ENCODE data around the gene NIN.

The NIN gene

GRCh38 chr14:50860478-50861086, 29.6 kb upstream of the NIN start:
- ATAC-seq (ENCODE audit: insufficient read depth, low read depth) (peak; percentile 84), DNase-seq (peak; percentile 89)
- Histone ChIP-seq H3K27me3 (ENCODE audit: insufficient read depth, low read length, poor library complexity) (no peaks in the 10 kb centered on the region), H4K20me1 (ENCODE audit: insufficient read depth, low read length) (no peaks in the 10 kb centered on the region), H3K9me3 (ENCODE audit: insufficient read depth, low read length, severe bottlenecking) (no peaks in the 10 kb centered on the region), H3K36me3 (ENCODE audit: insufficient read depth, low read length) (no peaks in the 10 kb centered on the region), H3K4me2 (ENCODE audit: insufficient read depth, low read length) (peak overlapping the region; percentile 72), H3K4me1 (ENCODE audit: insufficient read depth, low read length) (peaks cover 18% of the 10 kb centered on the region), H3K4me3 (ENCODE audit: low read depth in 1 of 2, low read length in 2 of 2) (peak overlapping the region; percentile 15 to 54; a peak in 3 of 4 replicates), H3K79me2 (ENCODE audit: insufficient read depth, low read length) (no peaks in the 10 kb centered on the region), H3K9ac (ENCODE audit: low read depth, low read length) (peak overlapping the region; percentile 59), H3K27ac (ENCODE audit: low read length) (peak overlapping the region; percentile 66; the same call in 1 of the 2 replicates), H2AFZ (ENCODE audit: low read depth, low read length) (peak overlapping the region; percentile 99)
- TF ChIP-seq, protein P1, sequence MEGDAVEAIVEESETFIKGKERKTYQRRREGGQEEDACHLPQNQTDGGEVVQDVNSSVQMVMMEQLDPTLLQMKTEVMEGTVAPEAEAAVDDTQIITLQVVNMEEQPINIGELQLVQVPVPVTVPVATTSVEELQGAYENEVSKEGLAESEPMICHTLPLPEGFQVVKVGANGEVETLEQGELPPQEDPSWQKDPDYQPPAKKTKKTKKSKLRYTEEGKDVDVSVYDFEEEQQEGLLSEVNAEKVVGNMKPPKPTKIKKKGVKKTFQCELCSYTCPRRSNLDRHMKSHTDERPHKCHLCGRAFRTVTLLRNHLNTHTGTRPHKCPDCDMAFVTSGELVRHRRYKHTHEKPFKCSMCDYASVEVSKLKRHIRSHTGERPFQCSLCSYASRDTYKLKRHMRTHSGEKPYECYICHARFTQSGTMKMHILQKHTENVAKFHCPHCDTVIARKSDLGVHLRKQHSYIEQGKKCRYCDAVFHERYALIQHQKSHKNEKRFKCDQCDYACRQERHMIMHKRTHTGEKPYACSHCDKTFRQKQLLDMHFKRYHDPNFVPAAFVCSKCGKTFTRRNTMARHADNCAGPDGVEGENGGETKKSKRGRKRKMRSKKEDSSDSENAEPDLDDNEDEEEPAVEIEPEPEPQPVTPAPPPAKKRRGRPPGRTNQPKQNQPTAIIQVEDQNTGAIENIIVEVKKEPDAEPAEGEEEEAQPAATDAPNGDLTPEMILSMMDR (IDR thresholded peaks at IDR 0.05; ENCODE audit: borderline replicate concordance, extremely low read depth, low read length, poor library complexity, severe bottlenecking), result peak; percentile 77
- no peak for TF ChIP-seq EZH2 (IDR thresholded peaks at IDR 0.05; ENCODE audit: borderline replicate concordance, low read depth, low read length, severe bottlenecking)

DNA sequence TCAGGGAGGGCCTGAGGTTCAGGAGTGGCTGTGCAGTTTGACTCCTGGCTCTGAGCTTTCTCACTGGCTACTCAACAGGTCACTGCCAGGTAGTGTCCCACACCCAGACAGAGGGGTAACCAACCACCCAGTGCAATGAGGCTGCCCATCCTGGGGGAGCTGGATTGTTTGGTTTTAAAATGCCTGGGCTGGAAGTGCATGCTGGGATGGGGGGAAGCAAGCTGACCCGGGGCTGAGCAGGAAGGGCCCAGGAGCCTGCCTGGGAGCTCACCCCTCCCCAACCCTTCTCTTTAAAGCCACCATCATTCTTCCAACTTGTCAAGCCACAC, 28.3 kb upstream of the NIN start:
- no peak overlapping the region for H3K9ac ChIP-seq (ENCODE audit: low read depth, low read length)
- no peaks in the 10 kb centered on the region for H3K36me3 ChIP-seq (ENCODE audit: insufficient read depth, low read length)
- ATAC-seq (ENCODE audit: insufficient read depth, low read depth) (0 out of 3 replicates have a peak, but pooled peaks have one; percentile 4), DNase-seq (no peak)
- TF ChIP-seq EZH2 (IDR thresholded peaks at IDR 0.05; ENCODE audit: borderline replicate concordance, low read depth, low read length, severe bottlenecking), result no peak
- TF ChIP-seq, protein P1 (IDR thresholded peaks at IDR 0.05; ENCODE audit: borderline replicate concordance, extremely low read depth, low read length, poor library complexity, severe bottlenecking), result no peak
- H4K20me1 ChIP-seq (ENCODE audit: insufficient read depth, low read length), result no peaks in the 10 kb centered on the region
- H3K79me2 ChIP-seq (ENCODE audit: insufficient read depth, low read length), result no peaks in the 10 kb centered on the region
- peaks cover 23% of the 10 kb centered on the region for H3K4me1 ChIP-seq (ENCODE audit: insufficient read depth, low read length)
- H2AFZ ChIP-seq (ENCODE audit: low read depth, low read length), result peak overlapping the region; percentile 99
- no peak overlapping the region for H3K4me3 ChIP-seq (ENCODE audit: low read depth in 1 of 2, low read length in 2 of 2)
- H3K9me3 ChIP-seq (ENCODE audit: insufficient read depth, low read length, severe bottlenecking), result no peaks in the 10 kb centered on the region
- H3K27me3 ChIP-seq (ENCODE audit: insufficient read depth, low read length, poor library complexity), result no peaks in the 10 kb centered on the region
- H3K4me2 ChIP-seq (ENCODE audit: insufficient read depth, low read length), result peak overlapping the region; percentile 72
- no peak overlapping the region for H3K27ac ChIP-seq (ENCODE audit: low read length)

- H3K27me3 ChIP-seq (ENCODE audit: insufficient read depth, low read length, poor library complexity), result no peaks in the 10 kb centered on the region
- peaks cover 23% of the 10 kb centered on the region for H3K4me1 ChIP-seq (ENCODE audit: insufficient read depth, low read length)
- H3K79me2 ChIP-seq (ENCODE audit: insufficient read depth, low read length), result no peaks in the 10 kb centered on the region
- H4K20me1 ChIP-seq (ENCODE audit: insufficient read depth, low read length), result no peaks in the 10 kb centered on the region
- H3K4me2 ChIP-seq (ENCODE audit: insufficient read depth, low read length), result no peak overlapping the region
- no peak overlapping the region for H3K4me3 ChIP-seq (ENCODE audit: low read depth in 1 of 2, low read length in 2 of 2)
- no peak overlapping the region for H3K27ac ChIP-seq (ENCODE audit: low read length)
- H3K9me3 ChIP-seq (ENCODE audit: insufficient read depth, low read length, severe bottlenecking), result no peaks in the 10 kb centered on the region
- DNase-seq (no peak), ATAC-seq (ENCODE audit: insufficient read depth, low read depth) (no peak)
- no peaks in the 10 kb centered on the region for H3K36me3 ChIP-seq (ENCODE audit: insufficient read depth, low read length)
- no peak overlapping the region for H3K9ac ChIP-seq (ENCODE audit: low read depth, low read length)
- peak overlapping the region; percentile 37; the same call in 1 of the 2 replicates for H2AFZ ChIP-seq (ENCODE audit: low read depth, low read length)
- TF ChIP-seq, protein P1 (IDR thresholded peaks at IDR 0.05; ENCODE audit: borderline replicate concordance, extremely low read depth, low read length, poor library complexity, severe bottlenecking), result no peak
- TF ChIP-seq EZH2 (IDR thresholded peaks at IDR 0.05; ENCODE audit: borderline replicate concordance, low read depth, low read length, severe bottlenecking), result no peak
Measured at GRCh38 chr14:50856660-50857059, 25.7 kb upstream of the NIN start.

Data from DND-41 (cell line).